SJSA1 (cell line): Measurements from ENCODE around the gene MCRIP1. TPM values are rescaled to one million over a fixed set of nuclear protein-coding genes. Genes with fewer than 3 reads are reported as not detected.

Source experiments
- DNase-seq, 2 experiments: peaks; one replicate each; pipeline ENCODE4 v3.0.0-alpha.2; 2015 to 2020; ENCODE audit warnings: low spot score in 2 of 2, low read depth in 1 of 2
- H3K27ac ChIP-seq: fragments of 250-450 bp; sonication (Bioruptor Pico); 2 replicates; pipeline ENCODE4 v1.5.1; 2020; ENCODE audit warnings: mild to moderate bottlenecking, moderate library complexity
- H3K27me3 ChIP-seq: fragments of 250-450 bp; sonication (Bioruptor Pico); replicated peaks from 2 replicates; pipeline ENCODE4 v1.5.1; 2020; ENCODE audit warnings: mild to moderate bottlenecking, moderate library complexity
- H3K36me3 ChIP-seq: fragments of 250-450 bp; sonication (Bioruptor Pico); 2 replicates; pipeline ENCODE4 v1.5.1; 2020; ENCODE audit warnings: mild to moderate bottlenecking
- H3K4me1 ChIP-seq: fragments of 250-450 bp; sonication (Bioruptor Pico); replicated peaks from 2 replicates; pipeline ENCODE4 v1.6.1; 2021; ENCODE audit warnings: mild to moderate bottlenecking
- H3K4me3 ChIP-seq: fragments of 250-450 bp; sonication (Bioruptor Pico); 2 replicates; pipeline ENCODE4 v1.5.1; 2020; ENCODE audit warnings: mild to moderate bottlenecking
- H3K9me3 ChIP-seq: fragments of 250-450 bp; sonication (Bioruptor Pico); replicated peaks from 2 replicates; pipeline ENCODE4 v1.5.1; 2020; ENCODE audit warnings: mild to moderate bottlenecking
- total RNA-seq: library from RNA; depleted of rRNA; stranded (reverse); fragments of >200 nt; shearing (Covaris generic); gene quantifications from 2 replicates; pipeline ENCODE4 v1.2.3, GENCODE V29; 2014

Gene MCRIP1
- total RNA-seq, 1 experiment from 2014 or later: 154 TPM

DNA sequence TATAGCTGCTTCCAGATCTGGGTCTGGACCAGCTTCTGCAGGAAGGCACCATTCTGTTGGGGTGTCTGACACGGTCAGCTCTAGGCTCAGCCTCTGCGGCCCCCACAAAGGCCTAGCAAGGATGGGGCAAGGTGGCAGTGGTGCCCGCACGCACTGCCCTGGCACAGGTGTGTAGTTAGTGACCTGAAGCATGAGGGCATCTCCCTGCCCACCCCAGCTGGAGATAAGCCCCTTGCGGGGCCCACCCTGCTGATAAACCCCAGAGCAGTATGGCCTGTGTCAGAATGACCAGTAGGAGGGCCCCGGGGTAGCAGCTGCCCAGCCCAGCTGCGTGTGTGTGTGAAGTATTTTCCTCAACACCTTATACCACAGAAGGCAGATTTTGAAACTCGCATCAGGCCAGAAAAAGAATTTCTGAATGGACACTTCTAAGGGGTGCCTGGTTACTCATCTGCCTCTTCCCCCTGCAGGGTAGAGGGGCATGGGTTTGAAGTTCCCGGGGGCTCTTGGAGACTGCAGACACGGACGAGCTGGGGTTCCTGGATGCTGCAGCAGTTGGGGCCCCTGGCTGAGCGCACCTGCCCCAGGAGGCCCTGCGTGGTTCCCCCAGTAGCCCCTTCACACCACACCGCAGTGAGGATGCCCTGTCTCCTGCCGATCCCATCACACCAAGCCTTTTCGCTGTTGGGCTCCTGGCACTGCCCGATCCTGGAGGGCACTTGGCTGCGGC lies 33.5 kb upstream of the MCRIP1 start:
- Histone ChIP-seq H3K9me3 (no peaks in the 10 kb centered on the region; the same call in 1 of the 2 replicates), H3K27me3 (no peaks in the 10 kb centered on the region), H3K4me1 (peaks cover 47% of the 10 kb centered on the region), H3K4me3 (no peak overlapping the region), H3K27ac (no peak overlapping the region), H3K36me3 (peaks cover 96% of the 10 kb centered on the region)
- DNase-seq: peak in 1 of 2 experiments; percentile 19

- Histone ChIP-seq H3K27me3 (no peaks in the 10 kb centered on the region), H3K9me3 (no peaks in the 10 kb centered on the region; the same call in 1 of the 2 replicates), H3K4me3 (no peak overlapping the region), H3K27ac (no peak overlapping the region), H3K4me1 (peaks cover 44% of the 10 kb centered on the region), H3K36me3 (peaks cover 95% of the 10 kb centered on the region)
- peak in 1 of 2 experiments; percentile 30 for DNase-seq
These were observed 32.8 kb upstream of the MCRIP1 start for GRCh38 chr17:81865733-81866439.

- Histone ChIP-seq H3K4me1 (peaks cover 41% of the 10 kb centered on the region), H3K27ac (no peak overlapping the region), H3K9me3 (no peaks in the 10 kb centered on the region; the same call in 1 of the 2 replicates), H3K36me3 (peaks cover 89% of the 10 kb centered on the region), H3K4me3 (no peak overlapping the region), H3K27me3 (no peaks in the 10 kb centered on the region)
- DNase-seq: no peak
These were observed 32.3 kb upstream of the MCRIP1 start for GRCh38 chr17:81865358-81865732.

DNA sequence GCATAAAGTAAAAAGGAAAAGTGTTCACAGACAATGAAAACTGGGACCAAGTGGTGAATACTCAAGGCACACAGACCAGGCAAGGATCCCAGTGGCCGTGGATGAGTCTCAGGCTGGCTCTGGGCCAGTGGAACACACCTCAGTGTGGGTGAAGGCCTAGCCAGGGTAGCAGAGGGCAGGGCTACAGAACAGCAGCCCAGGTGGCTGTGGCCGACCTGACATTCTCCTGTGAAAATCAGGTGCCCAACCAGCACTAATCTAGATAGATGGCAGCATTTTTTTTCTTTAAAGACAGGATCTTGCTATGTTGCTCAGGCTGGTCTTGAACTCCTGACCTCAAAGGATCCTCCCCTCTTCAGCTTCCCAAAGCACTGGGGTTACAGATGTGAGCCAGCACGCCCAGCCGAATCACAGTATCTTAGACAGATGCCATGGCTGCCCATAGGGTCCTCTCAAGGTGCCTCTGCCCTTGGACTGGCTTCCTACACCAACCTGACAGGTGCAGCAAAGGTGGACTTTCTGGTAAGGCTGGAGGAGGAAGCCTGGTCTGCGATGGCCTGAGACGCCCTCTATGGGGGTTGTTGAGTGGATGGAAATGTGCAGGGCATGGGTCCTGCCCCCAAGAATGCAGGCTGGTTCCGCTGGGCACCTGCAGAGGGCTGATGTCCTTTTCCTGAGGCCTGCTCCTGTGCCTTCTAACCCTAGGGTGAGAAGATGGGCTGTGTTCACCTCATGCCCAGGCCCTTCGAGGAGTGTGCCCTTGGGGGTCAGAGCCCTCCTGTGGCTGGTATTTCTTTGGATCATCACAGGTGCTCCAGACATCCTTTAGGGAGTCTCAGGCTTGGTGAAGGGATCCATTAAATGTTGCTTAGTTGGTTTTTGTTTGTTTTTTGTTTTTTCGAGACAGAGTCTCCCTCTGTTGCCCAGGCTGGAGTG lies 31.0 kb upstream of the MCRIP1 start:
- Histone ChIP-seq H3K4me3 (no peak overlapping the region), H3K4me1 (peaks cover 33% of the 10 kb centered on the region), H3K27ac (no peak overlapping the region), H3K27me3 (no peaks in the 10 kb centered on the region), H3K36me3 (peaks cover 87% of the 10 kb centered on the region), H3K9me3 (no peaks in the 10 kb centered on the region; the same call in 1 of the 2 replicates)
- no peak for DNase-seq

GRCh38 chr17:81863123-81863675 lies 30.1 kb upstream of the MCRIP1 start:
- Histone ChIP-seq H3K4me3 (no peak overlapping the region), H3K4me1 (peaks cover 32% of the 10 kb centered on the region), H3K27me3 (no peaks in the 10 kb centered on the region), H3K27ac (no peak overlapping the region), H3K36me3 (peaks cover 88% of the 10 kb centered on the region), H3K9me3 (no peaks in the 10 kb centered on the region; the same call in 1 of the 2 replicates)
- no peak for DNase-seq

DNA sequence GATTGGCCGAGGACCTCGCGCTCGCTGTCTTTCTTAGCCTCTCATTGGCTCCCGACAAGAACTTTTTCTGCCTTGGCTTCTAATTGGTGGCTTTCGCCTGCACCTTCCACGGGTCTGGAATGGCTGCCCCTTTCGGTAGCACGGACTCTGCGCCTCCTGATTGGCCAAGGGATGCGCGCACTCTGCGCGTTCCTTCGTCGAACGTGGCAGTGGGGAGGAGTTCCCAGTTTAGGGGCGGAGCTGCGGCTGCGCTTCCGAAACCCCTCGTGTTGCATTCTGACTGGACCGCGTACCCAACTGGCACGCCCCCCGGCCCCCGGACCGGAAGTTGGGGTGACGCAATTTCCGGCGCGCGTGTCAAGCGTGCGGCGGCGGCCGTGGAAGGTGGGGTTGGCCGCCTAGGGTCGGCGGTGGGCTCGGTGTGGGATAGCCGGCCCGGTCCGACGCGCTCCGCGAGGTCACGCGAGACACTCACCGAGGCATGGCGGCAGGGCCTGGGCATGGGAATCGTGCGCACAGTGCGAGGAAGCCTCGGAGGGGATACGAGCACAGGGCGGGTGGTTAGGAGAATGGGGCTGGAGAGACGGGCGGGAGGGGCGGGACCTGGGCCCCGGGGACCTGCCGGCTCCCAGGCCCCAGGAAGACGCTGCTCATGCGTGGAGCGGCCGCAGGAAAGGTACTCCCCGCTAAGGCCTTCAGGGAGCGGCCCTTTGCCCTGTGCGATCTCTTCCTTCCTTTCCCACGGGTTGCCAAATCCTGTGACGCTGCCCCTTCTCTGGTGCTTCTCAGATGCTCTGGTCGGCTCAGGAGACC lies 27.9 kb upstream of the MCRIP1 start:
- Histone ChIP-seq H3K4me3 (peak overlapping the region; percentile 88), H3K9me3 (no peaks in the 10 kb centered on the region), H3K4me1 (peaks cover 18% of the 10 kb centered on the region), H3K27me3 (no peaks in the 10 kb centered on the region), H3K36me3 (peaks cover 86% of the 10 kb centered on the region), H3K27ac (peak overlapping the region; percentile 81)
- peak; percentile 100 for DNase-seq

DNA sequence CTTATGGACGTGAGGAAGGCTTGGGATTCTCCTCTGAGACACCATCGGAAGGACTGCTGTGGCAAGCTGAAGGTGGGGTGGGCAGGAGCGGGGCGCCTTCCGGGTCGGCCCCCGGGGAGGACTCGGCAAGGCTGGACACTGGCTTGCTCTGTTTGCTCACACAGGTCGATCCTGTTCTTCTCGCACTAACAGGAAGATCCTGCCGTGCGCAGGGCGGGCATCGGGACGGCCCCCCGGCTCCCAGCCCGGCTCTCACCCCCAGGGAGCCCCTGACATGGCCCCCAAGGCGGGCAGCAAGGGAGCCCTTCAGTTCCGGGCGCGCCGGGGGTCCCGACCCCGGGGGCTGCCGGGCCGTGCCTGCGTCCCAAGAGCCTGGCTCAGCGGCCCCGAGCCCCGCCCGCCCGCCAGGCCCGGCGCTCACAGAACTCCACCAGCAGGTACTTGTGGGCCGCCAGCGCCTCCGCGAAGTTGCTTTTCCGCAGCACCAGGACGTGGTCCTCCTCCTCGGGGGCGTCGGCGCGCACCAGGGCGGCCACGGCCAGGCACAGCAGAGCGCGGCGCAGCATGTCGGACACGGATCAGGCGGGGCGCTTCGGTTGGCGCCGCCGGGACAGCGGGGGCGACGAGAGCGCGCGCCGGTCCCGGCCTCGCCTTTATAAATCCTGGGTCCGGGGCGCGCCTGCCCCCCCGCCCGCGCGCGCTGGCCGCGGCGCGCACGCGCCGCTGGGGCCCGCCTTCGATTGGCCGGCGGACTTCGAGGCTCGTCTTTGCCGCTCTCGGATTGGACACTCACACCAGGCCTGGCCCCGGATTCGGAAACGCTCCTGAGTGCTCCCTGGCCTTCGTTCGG lies 27.0 kb upstream of the MCRIP1 start, which contains the start of gene P4HB:
Gene P4HB (minus strand): TSS at position 630 of the 850 bp plus-strand sequence. CDS start 64 bp downstream, at position 566.
- DNase-seq: peak in 1 of 2 experiments; percentile 46
- Histone ChIP-seq H3K4me1 (peaks cover 18% of the 10 kb centered on the region), H3K9me3 (no peaks in the 10 kb centered on the region), H3K36me3 (peaks cover 86% of the 10 kb centered on the region), H3K27ac (peak within 1 kb of the TSS; percentile 81), H3K4me3 (peak within 1 kb of the TSS; percentile 88), H3K27me3 (no peaks in the 10 kb centered on the region)

DNA sequence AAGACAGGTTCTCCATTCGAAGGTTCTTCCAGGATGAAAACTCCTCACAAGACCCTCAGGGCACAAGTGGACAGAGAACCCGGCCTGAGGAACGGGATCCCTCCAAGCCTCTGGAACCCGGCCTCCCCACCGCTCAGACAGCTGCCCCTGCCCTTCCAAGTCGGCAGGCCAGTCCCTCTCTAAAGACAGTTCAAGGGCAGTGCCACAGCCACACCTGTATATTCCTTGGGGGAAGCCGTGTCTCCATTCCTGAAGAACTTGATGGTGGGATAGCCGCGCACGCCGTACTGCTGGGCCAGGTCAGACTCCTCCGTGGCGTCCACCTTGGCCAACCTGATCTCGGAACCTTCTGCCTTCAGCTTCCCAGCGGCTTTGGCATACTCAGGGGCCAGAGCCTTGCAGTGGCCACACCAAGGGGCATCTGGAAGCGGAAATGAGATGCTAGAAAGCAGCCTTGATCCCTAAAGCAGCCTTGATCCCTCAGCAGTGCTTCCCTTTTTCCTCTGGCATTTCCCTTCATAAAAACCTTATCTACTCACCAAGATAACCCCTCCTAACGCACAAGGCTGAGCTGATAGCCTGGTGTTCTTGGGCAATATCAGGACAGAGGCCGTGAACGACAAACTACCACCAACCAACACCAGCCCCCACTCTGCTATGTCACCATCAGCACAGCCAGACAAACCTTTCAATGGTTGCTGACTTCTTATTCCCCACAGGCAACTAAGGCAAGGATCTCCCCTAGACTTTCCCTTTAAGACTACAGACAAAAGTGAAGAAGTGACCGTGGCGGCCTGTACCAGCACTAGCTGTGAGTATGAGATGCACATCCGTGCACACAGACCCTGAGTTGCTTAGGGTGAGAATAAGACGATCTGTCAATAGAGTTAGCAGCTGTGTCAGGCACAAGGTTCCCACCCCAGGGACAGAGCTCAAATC lies 26.1 kb upstream of the MCRIP1 start:
- peaks cover 86% of the 10 kb centered on the region for H3K36me3 ChIP-seq
- H3K27me3 ChIP-seq: no peaks in the 10 kb centered on the region
- peak overlapping the region; percentile 88 for H3K4me3 ChIP-seq
- H3K27ac ChIP-seq: no peak overlapping the region; the same call in 1 of the 2 replicates
- H3K9me3 ChIP-seq: no peaks in the 10 kb centered on the region
- H3K4me1 ChIP-seq: peaks cover 18% of the 10 kb centered on the region
- DNase-seq: peak in 1 of 2 experiments; percentile 39

GRCh38 chr17:81858170-81858966 lies 25.3 kb upstream of the MCRIP1 start:
- Histone ChIP-seq H3K27me3 (no peaks in the 10 kb centered on the region), H3K36me3 (peaks cover 86% of the 10 kb centered on the region), H3K4me3 (peak overlapping the region; percentile 88), H3K9me3 (no peaks in the 10 kb centered on the region), H3K4me1 (peaks cover 18% of the 10 kb centered on the region), H3K27ac (no peak overlapping the region)
- DNase-seq: no peak

GRCh38 chr17:81854974-81855774 lies 22.1 kb upstream of the MCRIP1 start:
- DNase-seq: no peak
- Histone ChIP-seq H3K4me1 (peaks cover 11% of the 10 kb centered on the region), H3K4me3 (no peak overlapping the region), H3K27me3 (no peaks in the 10 kb centered on the region), H3K27ac (no peak overlapping the region), H3K36me3 (peaks cover 94% of the 10 kb centered on the region), H3K9me3 (no peaks in the 10 kb centered on the region)
